ENCODE results near the gene FLRT2.

FLRT2 gene

DNA sequence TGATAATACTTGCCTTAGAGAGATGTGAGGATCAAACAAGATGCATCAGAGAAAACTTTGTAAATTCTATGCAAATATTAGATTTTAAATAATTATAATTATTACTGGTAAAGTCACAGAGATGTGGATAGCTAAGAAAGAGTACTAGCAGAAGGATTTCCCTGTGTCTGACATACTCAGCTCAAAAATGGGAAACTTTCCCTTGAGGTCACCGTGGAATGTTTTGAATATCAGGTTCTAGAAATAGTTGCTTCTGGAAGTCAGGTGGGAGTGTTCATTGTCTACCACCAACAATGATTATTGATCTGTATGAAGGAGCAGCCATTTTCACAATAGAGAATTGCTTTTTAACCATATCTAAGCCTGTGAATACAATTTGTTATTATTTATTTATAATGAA lies 71.7 kb downstream of the FLRT2 start:
- no peak for DNase-seq

DNA sequence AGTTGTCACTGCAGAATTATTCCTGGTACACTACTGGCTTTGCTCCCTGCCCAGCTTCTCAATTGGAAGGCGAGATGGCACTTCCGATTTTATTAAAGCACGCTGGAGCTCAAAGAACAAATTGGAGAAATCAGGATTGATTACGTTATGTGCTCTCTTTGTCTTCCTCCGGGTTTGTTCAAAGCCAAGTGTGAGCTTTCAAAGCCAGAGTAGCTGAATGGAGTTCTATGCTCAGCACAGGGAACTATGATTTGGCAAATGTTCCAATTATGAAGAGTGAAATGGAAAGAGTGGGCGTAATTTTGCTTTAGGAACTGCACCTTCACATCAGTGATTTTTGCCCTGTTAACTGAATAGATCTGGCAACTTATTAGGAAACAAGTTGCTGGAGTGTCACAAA lies 72.4 kb downstream of the FLRT2 start:
- no peak for DNase-seq

DNA sequence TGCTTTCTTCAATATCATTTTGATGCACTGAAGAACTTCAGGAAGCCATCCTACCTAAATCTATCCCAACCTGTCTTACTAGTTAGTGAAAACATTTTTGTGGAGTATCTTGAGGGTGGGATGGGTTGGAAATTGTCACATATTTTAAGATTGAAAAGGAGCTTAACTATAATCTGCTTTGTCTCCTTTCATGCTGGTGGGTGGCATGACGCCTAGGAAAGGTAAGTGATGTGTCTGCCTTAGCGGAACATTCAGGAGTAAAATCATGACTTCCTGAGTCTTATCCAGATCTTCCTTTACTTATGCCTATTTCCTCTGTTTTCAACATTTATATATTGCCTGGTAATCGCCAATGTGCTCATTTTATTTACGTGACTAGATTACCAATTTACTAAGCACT lies 74.1 kb downstream of the FLRT2 start:
- no peak for DNase-seq

DNA sequence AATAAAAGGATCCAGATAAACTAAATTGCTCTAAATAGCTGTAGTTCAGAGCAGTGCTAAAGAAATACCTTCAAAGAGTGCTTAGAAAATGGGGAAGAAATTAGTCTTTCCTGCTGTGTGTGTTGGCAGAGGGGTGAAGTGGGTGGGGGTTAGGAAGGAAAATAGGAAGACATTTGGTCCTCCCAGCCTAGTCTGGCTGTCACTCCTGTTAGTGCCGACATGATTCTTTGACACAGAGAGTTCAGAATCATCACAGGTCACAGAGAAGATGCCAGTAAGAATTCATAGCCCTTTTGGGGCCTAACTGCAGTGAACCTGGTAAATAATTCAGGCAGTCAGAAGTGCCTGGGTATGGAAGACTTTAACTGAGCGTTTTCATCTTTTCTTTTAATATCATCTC lies 74.8 kb downstream of the FLRT2 start:
- DNase-seq, result no peak

DNA sequence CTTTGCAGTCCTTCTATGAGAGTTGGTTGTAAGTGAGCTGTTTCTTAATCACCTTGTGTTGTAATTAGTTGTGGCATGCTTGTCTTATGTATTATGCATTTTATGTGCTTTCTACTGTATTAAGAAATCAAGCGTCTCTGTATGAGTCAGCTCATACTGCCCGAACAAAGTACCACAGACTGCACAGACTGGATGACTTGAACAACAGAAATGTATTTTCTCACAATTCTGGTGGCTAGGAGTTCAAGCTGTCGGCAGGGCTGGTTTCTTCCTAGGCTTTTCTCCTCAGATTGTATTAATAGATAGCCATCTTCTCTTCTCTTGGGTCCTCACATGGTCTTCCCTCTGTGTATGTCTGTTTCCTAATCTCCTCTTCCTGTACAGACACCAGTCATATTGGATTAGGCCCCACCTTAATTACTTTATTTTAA lies 77.7 kb downstream of the FLRT2 start:
- DNase-seq, result peak in 1 of 2 donors; percentile 4

DNA sequence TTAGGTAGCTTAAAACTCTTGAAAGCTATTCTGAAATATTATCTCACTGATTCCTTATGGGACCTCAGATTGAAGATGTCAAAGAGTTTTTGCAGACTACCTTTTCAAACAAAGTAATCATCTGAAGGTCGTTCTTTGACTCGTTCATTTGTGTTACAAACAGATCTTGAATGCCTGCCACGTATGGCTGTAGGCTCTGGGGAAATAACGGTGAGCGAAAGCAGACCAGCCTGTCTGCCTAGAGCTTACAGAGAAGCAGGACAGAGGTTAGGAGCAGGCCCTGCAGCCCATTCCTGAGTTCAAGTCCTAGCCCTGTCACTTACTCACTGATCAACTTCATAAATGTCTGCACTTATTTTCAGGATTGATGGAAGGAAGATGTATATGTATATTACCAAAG lies 83.6 kb downstream of the FLRT2 start:
- DNase-seq, result no peak

DNA sequence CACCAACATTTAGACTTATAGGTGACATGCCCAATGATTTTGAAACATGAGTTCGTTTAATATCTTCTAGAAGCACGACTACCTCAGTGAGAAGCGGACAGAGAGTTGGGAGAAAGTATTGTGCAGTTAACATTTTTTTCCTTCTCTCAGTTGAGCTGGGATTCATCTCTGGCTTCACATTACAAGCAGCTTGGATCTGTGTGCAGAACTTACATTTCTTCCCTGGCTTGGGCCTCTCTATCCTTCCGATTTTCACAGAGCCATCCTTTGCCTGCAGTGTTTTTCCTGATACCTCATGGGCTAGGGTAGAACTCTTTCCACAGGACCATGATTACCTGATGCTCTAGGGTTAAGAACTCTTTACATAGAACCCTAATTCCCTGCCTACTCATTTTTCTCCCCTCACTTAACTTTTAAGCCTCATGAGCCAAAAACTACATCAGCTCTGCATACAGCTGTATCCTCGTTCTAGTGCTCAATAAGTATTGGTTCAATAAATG lies 86.5 kb downstream of the FLRT2 start:
- DNase-seq, result no peak

DNA sequence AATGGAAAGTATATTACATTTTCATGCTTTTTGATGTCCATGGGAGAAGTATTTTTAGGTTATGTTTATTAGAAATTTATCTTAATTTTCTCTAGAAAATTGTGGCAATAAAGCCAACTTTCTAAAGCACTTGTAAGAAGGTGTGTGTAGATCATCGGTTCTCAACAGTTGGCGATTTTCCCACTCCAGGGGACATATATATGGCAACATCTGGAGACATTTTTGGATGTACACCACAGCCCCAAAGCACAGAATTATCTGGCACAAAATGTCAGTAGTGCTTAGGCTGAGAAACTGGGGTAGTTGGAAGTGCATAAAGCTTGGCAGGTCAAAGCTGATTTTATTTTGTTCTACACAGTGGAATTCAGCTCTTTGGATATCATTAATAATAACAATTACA lies 86.9 kb downstream of the FLRT2 start:
- DNase-seq, result no peak

DNA sequence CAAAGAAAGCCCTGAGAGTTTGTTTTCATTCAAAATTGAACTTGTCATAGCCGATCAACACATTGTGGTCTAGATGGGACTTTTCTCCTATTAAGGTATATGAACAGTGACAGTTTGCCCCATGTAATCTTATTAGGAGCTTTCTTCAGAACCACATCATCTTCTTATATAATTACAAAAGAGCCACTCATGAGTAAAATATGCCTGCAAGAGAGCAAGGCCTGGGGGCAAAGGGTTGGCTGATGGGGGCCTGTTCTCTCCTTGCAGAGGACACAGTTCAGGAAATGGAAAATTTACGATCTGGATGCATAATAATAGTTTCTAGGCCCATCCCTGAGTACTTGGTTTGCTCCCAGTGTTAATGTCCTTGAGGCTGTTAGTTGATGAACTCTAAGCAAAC lies 87.8 kb downstream of the FLRT2 start:
- no peak for DNase-seq

DNA sequence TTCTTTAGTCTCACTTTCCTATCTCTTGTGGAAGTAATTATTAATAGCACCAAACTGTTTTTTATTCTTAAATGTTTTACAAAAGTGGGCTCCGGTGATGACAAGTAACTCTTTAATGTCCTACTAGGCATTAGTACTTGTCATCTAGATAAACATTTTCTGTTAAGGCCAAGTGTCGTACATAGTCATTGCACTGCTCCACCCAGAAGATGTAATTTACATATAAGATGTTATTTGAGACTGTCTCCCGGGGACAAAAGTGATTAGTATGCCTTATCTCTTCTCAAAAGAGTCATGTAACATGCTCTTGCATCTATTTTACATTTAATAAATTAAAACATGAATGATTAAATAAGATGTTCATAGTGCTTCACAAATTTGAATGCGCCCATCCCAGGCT lies 88.4 kb downstream of the FLRT2 start:
- DNase-seq, result no peak

DNA sequence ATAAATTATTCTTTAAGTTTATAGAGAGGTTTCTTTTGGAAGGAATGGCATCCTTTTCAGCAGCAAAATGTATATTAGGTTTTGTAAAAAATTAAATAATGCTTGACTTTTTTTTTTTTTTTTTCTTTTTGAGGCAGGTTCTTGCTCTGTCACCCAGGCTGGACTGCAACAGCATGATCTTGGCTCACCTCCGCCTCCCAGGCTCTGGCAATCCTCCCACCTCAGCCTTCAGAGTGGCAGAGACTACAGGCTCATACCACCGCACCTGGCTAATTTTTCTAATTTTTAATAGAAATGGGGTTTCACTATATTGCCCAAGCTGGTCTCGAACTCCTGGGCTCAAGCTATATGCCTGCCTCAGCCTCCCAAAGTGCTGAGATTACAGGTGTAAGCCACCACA lies 89.0 kb downstream of the FLRT2 start:
- DNase-seq, result no peak

DNA sequence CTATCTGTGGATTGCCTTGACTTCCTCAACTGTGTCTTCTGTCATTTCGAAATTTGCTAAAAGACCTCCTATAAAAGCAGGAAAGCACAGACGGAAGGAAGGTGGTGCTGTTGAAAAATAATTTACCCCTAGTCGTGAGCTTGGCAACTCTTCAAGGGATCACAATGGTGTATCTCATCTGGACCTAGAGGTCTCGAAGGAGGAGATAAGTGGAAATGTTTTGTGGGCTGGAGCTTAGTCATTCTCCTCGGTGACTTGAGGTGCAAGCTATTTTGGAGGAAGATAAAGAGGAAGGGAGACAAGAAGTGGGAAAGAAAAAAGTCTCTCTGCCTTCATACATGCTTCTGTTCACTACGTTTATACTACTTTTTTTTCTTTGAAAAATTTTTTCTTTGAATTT lies 89.9 kb downstream of the FLRT2 start:
- DNase-seq, result no peak

DNA sequence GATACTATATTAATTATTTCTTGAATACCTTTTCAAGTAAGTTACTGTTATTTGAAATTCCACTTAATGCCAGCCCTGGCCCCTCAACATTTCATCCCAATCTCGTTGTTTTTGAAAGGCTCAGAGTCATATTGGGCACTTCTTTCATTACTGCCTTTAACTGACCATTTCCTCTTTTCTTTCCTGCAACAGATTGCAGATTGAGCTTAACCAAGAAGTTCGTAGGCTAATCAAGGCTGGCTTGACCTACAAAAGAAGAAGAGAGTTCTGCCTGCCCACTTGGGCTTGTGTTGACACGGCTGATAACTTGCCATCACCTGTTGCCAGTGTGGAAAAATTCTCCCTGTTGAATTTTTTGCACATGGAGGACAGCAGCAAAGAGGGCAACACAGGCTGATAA lies 91.0 kb downstream of the FLRT2 start:
- DNase-seq, result no peak

DNA sequence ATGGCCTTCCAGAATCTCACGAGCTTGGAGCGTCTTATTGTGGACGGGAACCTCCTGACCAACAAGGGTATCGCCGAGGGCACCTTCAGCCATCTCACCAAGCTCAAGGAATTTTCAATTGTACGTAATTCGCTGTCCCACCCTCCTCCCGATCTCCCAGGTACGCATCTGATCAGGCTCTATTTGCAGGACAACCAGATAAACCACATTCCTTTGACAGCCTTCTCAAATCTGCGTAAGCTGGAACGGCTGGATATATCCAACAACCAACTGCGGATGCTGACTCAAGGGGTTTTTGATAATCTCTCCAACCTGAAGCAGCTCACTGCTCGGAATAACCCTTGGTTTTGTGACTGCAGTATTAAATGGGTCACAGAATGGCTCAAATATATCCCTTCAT lies 92.2 kb downstream of the FLRT2 start:
- DNase-seq, result no peak

DNA sequence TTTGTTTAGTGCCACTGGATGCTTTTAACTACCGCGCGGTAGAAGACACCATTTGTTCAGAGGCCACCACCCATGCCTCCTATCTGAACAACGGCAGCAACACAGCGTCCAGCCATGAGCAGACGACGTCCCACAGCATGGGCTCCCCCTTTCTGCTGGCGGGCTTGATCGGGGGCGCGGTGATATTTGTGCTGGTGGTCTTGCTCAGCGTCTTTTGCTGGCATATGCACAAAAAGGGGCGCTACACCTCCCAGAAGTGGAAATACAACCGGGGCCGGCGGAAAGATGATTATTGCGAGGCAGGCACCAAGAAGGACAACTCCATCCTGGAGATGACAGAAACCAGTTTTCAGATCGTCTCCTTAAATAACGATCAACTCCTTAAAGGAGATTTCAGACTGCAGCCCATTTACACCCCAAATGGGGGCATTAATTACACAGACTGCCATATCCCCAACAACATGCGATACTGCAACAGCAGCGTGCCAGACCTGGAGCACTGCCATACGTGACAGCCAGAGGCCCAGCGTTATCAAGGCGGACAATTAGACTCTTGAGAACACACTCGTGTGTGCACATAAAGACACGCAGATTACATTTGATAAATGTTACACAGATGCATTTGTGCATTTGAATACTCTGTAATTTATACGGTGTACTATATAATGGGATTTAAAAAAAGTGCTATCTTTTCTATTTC lies 93.2 kb downstream of the FLRT2 start:
- no peak for DNase-seq

DNA sequence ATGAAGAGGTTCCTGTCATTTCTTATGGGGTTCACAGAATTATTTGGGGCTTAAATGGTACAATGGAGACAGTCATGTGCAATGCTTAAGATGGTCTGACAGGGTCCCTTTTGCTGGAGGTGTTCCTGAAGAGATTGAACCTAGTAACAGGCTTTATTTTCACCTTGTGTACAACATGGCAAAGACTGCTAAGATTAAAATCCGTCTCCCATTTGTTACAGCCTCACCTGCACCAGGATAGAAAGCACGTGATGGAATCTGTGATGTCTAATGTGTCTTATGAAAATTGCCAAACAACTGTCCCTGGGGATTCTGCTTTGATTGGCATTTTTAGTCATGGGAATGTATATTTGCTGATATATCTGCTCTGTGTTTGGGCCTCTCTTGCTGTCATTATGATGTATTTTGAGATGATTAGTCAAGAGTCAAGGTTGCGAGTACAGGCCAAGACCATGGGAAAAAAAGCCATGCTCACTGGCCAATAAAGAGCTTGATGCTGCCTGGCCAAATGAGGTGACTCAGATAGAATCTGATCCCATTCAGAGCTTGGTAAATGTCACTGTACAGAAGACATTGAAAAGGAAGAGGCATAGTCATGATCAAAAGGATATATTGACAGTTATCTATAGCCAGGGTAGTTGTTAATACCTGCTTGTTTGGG lies 96.1 kb downstream of the FLRT2 start:
- DNase-seq, result no peak

DNA sequence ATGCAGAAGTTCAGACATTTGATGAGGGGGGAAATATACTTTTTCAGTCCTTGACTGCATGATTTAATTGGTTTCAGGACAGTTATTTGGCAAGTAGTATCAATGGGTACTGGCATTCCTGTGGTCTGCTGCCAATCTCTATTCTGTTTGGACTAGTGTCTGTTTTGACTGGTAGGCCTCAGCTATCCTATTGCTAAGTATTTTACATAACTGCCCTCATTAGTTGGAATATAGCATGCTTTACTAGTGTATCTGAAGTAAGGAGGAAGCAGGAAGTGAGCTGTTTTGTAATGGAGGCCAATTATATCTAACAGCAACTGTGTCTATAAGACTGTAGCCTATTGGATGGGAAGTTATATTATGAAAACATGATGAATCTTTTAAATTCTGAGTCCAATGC lies 104.3 kb downstream of the FLRT2 start:
- no peak for DNase-seq

DNA sequence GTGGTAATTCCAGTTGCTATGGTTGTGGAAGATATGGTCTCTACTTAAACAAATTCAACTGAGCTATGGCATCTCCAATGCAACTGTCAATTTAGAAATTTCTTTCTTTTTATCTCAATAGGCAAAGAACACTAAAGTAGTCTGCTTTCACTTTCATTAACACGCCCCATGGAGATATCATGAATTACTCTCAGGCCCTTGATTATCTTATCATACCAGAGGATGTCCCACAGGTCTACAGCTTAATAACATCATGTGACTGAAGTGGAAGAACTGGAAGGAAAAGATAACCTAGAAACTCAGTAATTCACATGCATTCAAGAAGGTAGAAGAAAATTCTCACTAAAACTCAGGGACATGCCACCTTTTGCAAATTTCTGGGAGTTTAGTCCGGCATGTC lies 114.3 kb downstream of the FLRT2 start:
- DNase-seq, result no peak

DNA sequence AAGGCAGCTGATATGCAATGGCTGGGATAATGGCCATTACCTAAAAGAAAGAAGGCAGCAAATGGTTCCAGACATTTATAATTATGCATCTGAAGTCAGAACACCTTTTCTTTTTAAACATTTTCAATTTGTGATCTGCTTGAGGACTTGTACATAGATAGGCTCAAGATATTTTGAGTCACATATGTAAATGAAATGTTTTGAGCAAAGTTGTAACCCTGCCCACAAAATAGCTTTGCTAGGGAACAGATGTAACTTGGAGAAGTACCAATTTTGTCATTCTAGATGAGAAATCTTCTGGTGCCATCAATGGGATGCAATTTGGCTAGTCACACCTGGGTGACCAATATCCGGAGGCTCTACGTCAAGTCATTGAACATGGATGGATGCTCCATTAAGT lies 123.1 kb downstream of the FLRT2 start:
- DNase-seq, result no peak

DNA sequence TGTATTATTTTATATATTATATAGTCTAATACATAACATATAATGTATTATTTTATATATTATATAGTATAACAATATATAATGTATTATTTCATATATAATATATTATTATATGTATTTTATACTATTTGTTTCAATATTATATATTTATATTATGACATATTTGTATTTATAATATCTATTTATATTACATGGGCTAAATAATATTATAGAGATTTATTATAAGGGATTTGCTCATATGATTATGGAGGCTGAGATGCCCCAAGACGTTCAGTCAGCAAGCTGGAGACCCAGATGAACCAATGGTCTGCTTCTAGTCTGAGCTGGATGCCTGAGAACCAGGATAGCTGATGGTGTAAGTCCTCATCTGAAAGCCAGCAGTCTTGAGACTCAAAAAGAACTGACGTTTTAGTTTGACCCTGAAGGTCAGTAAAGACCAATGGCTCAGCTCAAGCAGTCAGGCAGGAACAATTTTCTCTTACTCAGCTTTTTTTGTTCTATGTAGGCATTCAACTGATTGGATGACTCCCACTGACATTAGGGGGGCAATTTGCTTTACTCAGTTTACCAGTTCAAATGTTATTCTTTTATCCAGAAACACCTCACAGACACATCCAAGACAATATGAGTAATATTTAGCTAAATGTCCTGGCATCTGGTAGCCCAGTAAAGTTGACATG lies 130.4 kb downstream of the FLRT2 start:
- DNase-seq, result no peak

DNA sequence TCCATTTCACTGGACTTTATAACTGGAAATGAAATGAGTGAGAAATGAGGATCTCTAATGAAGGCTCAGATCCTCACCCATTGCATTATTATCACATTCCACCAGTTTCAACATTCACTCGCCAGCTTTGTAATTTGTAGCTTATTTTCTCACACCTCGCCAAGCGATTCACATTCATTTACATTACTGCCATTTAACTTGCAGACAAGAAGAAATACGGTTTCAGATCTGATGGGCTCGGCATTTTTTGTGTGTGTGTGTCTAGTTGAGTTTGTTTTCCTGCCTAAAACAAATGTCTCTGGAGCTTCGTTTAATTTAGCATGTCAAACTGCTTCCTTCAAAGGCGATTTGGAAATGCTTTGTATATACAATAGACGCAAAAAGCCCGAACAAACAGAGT lies 132.2 kb downstream of the FLRT2 start:
- DNase-seq, result no peak

DNA sequence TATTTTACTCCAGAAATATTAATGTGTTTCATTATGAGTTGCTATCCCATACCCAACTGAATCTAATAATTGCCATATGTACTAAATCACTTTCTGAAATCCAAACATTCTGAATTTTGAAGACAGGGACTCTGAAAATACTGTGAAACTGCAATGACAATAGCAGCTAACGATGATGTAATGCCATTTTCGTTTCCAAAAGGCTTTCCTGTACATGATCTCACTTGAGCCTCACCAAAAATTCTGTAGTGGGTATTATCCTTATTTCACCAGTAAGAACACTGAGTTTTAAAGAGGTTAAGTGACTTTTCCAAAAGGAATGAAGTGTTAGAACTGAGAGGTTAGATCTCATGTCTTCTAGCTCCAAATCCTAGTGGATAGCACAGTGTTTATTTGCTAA lies 133.3 kb downstream of the FLRT2 start:
- no peak for DNase-seq

DNA sequence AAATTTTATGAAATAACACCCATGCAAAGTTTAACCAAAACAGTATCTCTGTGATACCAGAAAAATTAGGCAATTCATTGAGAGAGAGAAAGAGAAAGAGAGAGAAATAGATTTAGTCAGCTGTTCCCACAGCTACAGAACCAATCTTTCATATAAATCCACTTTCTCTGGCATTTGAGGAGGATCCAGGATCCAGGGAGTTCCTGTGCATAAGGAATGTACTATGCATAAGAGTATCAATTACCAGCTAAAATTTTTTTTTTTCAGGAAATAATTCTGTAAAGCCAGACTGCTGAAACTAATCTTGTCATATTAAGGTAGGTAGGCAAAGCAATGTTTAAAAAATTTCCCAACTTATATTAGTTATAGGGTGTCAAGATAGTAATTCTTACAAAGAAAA lies 133.7 kb downstream of the FLRT2 start:
- no peak for DNase-seq

DNA sequence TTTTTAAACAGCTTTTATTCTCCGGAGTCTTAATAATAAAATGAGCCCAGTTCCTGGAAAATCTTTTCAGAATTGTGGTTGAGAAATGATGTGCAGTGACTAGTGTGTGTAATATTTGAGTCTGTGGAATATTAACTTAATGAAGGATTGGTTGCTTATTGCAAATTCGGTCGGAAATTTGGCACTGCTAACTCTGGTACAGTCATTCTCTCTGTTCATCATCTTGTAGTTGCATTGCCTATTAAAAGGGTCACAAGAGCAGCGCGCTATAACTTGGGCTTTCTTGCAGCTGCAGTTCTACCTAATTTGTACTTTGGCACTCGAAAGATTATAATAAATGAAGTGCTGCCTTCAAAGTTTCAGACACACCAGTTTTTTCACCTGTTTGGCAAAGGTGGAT lies 146.0 kb downstream of the FLRT2 start:
- no peak for DNase-seq

Measured in CD4-positive, alpha-beta T cell treated with Interleukin-1 beta for 1 hour (primary cell).